ENCODE results near the gene LSM7.
A peak's percentile ranks its signal among the peaks of the same experiment; 100 is the strongest.

The LSM7 gene

GRCh38 chr19:2338055-2338615 is 9.7 kb upstream of the LSM7 start:
- DNase-seq (ENCODE audit: low spot score): no peak

GRCh38 chr19:2337329-2337707 is 8.9 kb upstream of the LSM7 start:
- DNase-seq (ENCODE audit: low spot score): no peak

- no peak for DNase-seq (ENCODE audit: low spot score)
Measured at GRCh38 chr19:2336528-2337328, 8.3 kb upstream of the LSM7 start.

GRCh38 chr19:2335848-2336247 is 7.5 kb upstream of the LSM7 start:
- no peak for DNase-seq (ENCODE audit: low spot score)

- DNase-seq (ENCODE audit: low spot score): no peak
Measured at GRCh38 chr19:2334986-2335846, 6.8 kb upstream of the LSM7 start.

- no peak for DNase-seq (ENCODE audit: low spot score)
Measured at GRCh38 chr19:2334426-2334825, 6.0 kb upstream of the LSM7 start.

GRCh38 chr19:2333807-2334211 is 5.4 kb upstream of the LSM7 start:
- no peak for DNase-seq (ENCODE audit: low spot score)

GRCh38 chr19:2333027-2333806 is 4.8 kb upstream of the LSM7 start:
- no peak for DNase-seq (ENCODE audit: low spot score)

- DNase-seq (ENCODE audit: low spot score): no peak
Measured at GRCh38 chr19:2332341-2333026, 4.1 kb upstream of the LSM7 start.

GRCh38 chr19:2331601-2332246 is 3.3 kb upstream of the LSM7 start:
- no peak for DNase-seq (ENCODE audit: low spot score)

GRCh38 chr19:2330632-2331284 is 2.4 kb upstream of the LSM7 start:
- no peak for DNase-seq (ENCODE audit: low spot score)

- no peak for DNase-seq (ENCODE audit: low spot score)
Measured at GRCh38 chr19:2330255-2330631, 1.9 kb upstream of the LSM7 start.

- DNase-seq (ENCODE audit: low spot score): no peak
Measured at GRCh38 chr19:2329501-2329916, 1.1 kb upstream of the LSM7 start.

- no peak for DNase-seq (ENCODE audit: low spot score)
Measured at GRCh38 chr19:2329149-2329478, 728 bp upstream of the LSM7 start.

- peak; percentile 89 for DNase-seq (ENCODE audit: low spot score)
Measured at GRCh38 chr19:2327773-2328400, 499 bp downstream of the LSM7 start.

- DNase-seq (ENCODE audit: low spot score): no peak
Measured at GRCh38 chr19:2326699-2327360, 1.6 kb downstream of the LSM7 start.

GRCh38 chr19:2325281-2326046 is 2.9 kb downstream of the LSM7 start:
- DNase-seq (ENCODE audit: low spot score): no peak

GRCh38 chr19:2324220-2324948 is 4.0 kb downstream of the LSM7 start:
- DNase-seq (ENCODE audit: low spot score): no peak
